VCaP (cell line): ENCODE measurements around the gene SYT17.

Experiments
- H3K27ac ChIP-seq: fragments of 450-650 bp; 2 replicates; pipeline ENCODE4 v1.5.1; 2017
- CTCF ChIP-seq: fragments of 450-650 bp; conservative IDR thresholded peaks from 2 replicates; pipeline ENCODE4 v1.5.1; 2017; ENCODE audit warnings: mild to moderate bottlenecking, moderate library complexity

SYT17 gene

GRCh38 chr16:19316846-19317245, 148.8 kb downstream of the SYT17 start:
- H3K27ac ChIP-seq: no peak overlapping the region
- no peak for TF ChIP-seq CTCF
